Ishikawa (cell line): Measurements from ENCODE around the gene SYT5.

Experiments
- MAX ChIP-seq: IDR thresholded peaks from 2 replicates; pipeline ENCODE4 v1.6.1; 2012
- RAD21 ChIP-seq: IDR thresholded peaks from 2 replicates; pipeline ENCODE4 v1.6.1; 2012; ENCODE audit warnings: low read depth
- REST ChIP-seq: IDR thresholded peaks from 2 replicates; pipeline ENCODE4 v1.6.1; 2012; ENCODE audit warnings: low read depth, mild to moderate bottlenecking
- YY1 ChIP-seq: IDR thresholded peaks from 2 replicates; pipeline ENCODE4 v1.6.1; 2012; ENCODE audit warnings: low read depth

GRCh38 chr19:55137915-55138314, 42.2 kb downstream of the SYT5 start:
- no peak for TF ChIP-seq RAD21
- no peak for TF ChIP-seq MAX
- TF ChIP-seq YY1, result no peak
- no peak for TF ChIP-seq REST
